Measurements from ENCODE around the gene ANKS1B. TPM values are rescaled to one million over a fixed set of nuclear protein-coding genes. Genes with fewer than 3 reads are reported as not detected.

The ANKS1B gene
- total and polyA plus RNA-seq, 10 of the 15 experiments (the other 5 are each of a cell fraction or from before 2014, with no cell fraction given): 0.16 to 1.3 (median 0.82) TPM; not detected in 7

GRCh38 chr12:99026332-99027054 lies 958.2 kb downstream of the ANKS1B start:
- Histone ChIP-seq H3K36me3 (ENCODE audit: control insufficient read depth in 2 of 2, insufficient read depth in 2 of 2, low read length in 1 of 2) (no peaks in the 10 kb centered on the region), H3K27me3 (replicated peaks in 1 of 2; ENCODE audit: control insufficient read depth in 2 of 2, insufficient read depth in 2 of 2, low read length in 1 of 2) (no peaks in the 10 kb centered on the region), H3K4me1 (ENCODE audit: control insufficient read depth, insufficient read depth, low read length) (no peaks in the 10 kb centered on the region), H3K4me2 (ENCODE audit: control insufficient read depth, insufficient read depth) (no peak overlapping the region), H4K20me1 (ENCODE audit: control insufficient read depth, insufficient read depth) (no peaks in the 10 kb centered on the region), H2AFZ (ENCODE audit: control insufficient read depth, low read depth, low read length) (no peak overlapping the region), H3K4me3 (no peak overlapping the region), H3K9ac (ENCODE audit: control insufficient read depth, insufficient read depth, low read length) (no peak overlapping the region), H3K9me3 (replicated peaks; ENCODE audit: control insufficient read depth, insufficient read depth, low read length) (no peaks in the 10 kb centered on the region), H3K27ac (ENCODE audit: control insufficient read depth, insufficient read depth) (no peak overlapping the region), H3K79me2 (ENCODE audit: control insufficient read depth, insufficient read depth, low read length) (no peaks in the 10 kb centered on the region)
- WGBS (ENCODE audit: insufficient coverage, insufficient replicate concordance, low lambda C conversion rate, missing lambda C conversion rate): 20% methylated on average over 4 of the region's 4 CpGs
- ChIA-PET RAD21 (ENCODE audit: unreplicated experiment) (interaction anchor here (0.6 to 1.1 kb wide), 3 partner anchors 18 to 229 kb away, joined by 3 read pairs; no protein-coding TSS in a partner anchor), CTCF (interaction anchor here (0.7 to 2.6 kb wide), 4 partner anchors 12 to 503 kb away, joined by 3 to 7 read pairs (median 4); no protein-coding TSS in a partner anchor), POLR2A (no interaction called here), SMC1A (ENCODE audit: uncharacterized antibody, unreplicated experiment) (interaction anchor here (1.1 to 1.5 kb wide), 3 partner anchors 10 to 28 kb away, joined by 3 to 4 read pairs (median 3); no protein-coding TSS in a partner anchor)
- no peak for TF ChIP-seq GATAD2B (conservative IDR thresholded peaks at IDR 0.05; ENCODE audit: low read depth)
- TF ChIP-seq HCFC1 (IDR thresholded peaks at IDR 0.05; ENCODE audit: low read length): no peak
- 0 out of 2 replicates have a peak, but pooled peaks have one; percentile 18 for TF ChIP-seq DPF2 (IDR thresholded peaks at IDR 0.05)
- TF ChIP-seq IRF3 (IDR thresholded peaks at IDR 0.05): no peak
- TF ChIP-seq YBX1 (IDR thresholded peaks at IDR 0.05): no peak
- peak; percentile 75 for TF ChIP-seq SPI1 (IDR thresholded peaks at IDR 0.05; ENCODE audit: borderline replicate concordance, insufficient read depth, low read depth, low read length)
- no peak for TF ChIP-seq IKZF2 (IDR thresholded peaks at IDR 0.05)
- in situ Hi-C loops (cut with MboI) (no loop called here), intact Hi-C loops (cut with micrococcal nuclease; ENCODE audit: unreplicated experiment) (no loop called here)
- FAIRE-seq (no peak), DNase-seq (ENCODE audit: low read depth, low spot score) (no peak), ATAC-seq (peak; percentile 79)
- BruUV-seq (replicated peaks): no TSS peak
